GM15510 (cell line): ENCODE data around the gene ITGAE.

Experiments used
- POLR2A ChIP-seq: IDR thresholded peaks from 3 replicates; pipeline ENCODE4 v1.6.1; 2011; ENCODE audit warnings: borderline replicate concordance; ENCODE audit not compliant: insufficient read length; ENCODE audit errors: extremely low read depth

Gene ITGAE

GRCh38 chr17:3827124-3827773 is 26.3 kb upstream of the ITGAE start:
- TF ChIP-seq POLR2A, result no peak

- no peak for TF ChIP-seq POLR2A
Measured at GRCh38 chr17:3826191-3826590, 25.2 kb upstream of the ITGAE start.

- TF ChIP-seq POLR2A, result no peak
Measured at GRCh38 chr17:3821101-3821500, 20.1 kb upstream of the ITGAE start.

- no peak for TF ChIP-seq POLR2A
Measured at GRCh38 chr17:3818786-3819185, 17.8 kb upstream of the ITGAE start.

GRCh38 chr17:3817851-3818605 is 17.0 kb upstream of the ITGAE start:
- no peak for TF ChIP-seq POLR2A

- no peak for TF ChIP-seq POLR2A
Measured at GRCh38 chr17:3815925-3816324, 14.9 kb upstream of the ITGAE start.

GRCh38 chr17:3815122-3815521 is 14.1 kb upstream of the ITGAE start:
- no peak for TF ChIP-seq POLR2A

GRCh38 chr17:3814361-3814760 is 13.4 kb upstream of the ITGAE start:
- TF ChIP-seq POLR2A, result no peak

- TF ChIP-seq POLR2A, result no peak
Measured at GRCh38 chr17:3813171-3813570, 12.2 kb upstream of the ITGAE start.

GRCh38 chr17:3812771-3813170 is 11.8 kb upstream of the ITGAE start:
- TF ChIP-seq POLR2A, result no peak

GRCh38 chr17:3812284-3812683 is 11.3 kb upstream of the ITGAE start:
- no peak for TF ChIP-seq POLR2A

GRCh38 chr17:3810019-3810418 is 9.0 kb upstream of the ITGAE start:
- TF ChIP-seq POLR2A, result no peak

- no peak for TF ChIP-seq POLR2A
Measured at GRCh38 chr17:3809135-3809534, 8.1 kb upstream of the ITGAE start.

GRCh38 chr17:3808701-3809100 is 7.7 kb upstream of the ITGAE start:
- TF ChIP-seq POLR2A, result no peak

GRCh38 chr17:3805581-3805980 is 4.6 kb upstream of the ITGAE start:
- no peak for TF ChIP-seq POLR2A

GRCh38 chr17:3804503-3804931 is 3.5 kb upstream of the ITGAE start:
- no peak for TF ChIP-seq POLR2A

GRCh38 chr17:3803308-3803640 is 2.3 kb upstream of the ITGAE start:
- TF ChIP-seq POLR2A, result no peak

- TF ChIP-seq POLR2A, result no peak
Measured at GRCh38 chr17:3802461-3803307, 1.7 kb upstream of the ITGAE start.
